GM23338 (cell line): ENCODE data around the gene MYO1D. TPM values are rescaled to one million over a fixed set of nuclear protein-coding genes. Genes with fewer than 3 reads are reported as not detected.

Experiments used
- ATAC-seq: fragments of 200-7000 bp; cut with Tn5 transposase; 3 replicates; pipeline ENCODE4 v1.9.1; 2020
- DNase-seq: peaks from one replicate; pipeline ENCODE4 v3.0.0-alpha.2; 2015; ENCODE audit warnings: low spot score
- H2AFZ ChIP-seq: fragments of 200-600 bp; sonication (generic); 2 replicates; pipeline ENCODE4 v1.8.0; 2016; ENCODE audit warnings: antibody characterized with exemption, mild to moderate bottlenecking, moderate library complexity
- H3F3A ChIP-seq: fragments of 200-600 bp; sonication (generic); replicated peaks from 2 replicates; pipeline ENCODE4 v1.8.0; 2017; ENCODE audit warnings: antibody characterized with exemption, mixed run types, low read depth
- H3K27ac ChIP-seq: fragments of 200-600 bp; sonication (generic); 2 replicates; pipeline ENCODE4 v1.6.1; 2016; ENCODE audit warnings: low read depth
- H3K27me3 ChIP-seq: fragments of 200-600 bp; sonication (generic); 2 replicates; pipeline ENCODE4 v1.8.0; 2016; ENCODE audit warnings: mild to moderate bottlenecking, mixed run types, moderate library complexity; ENCODE audit not compliant: insufficient read depth
- H3K36me3 ChIP-seq: fragments of 200-600 bp; sonication (generic); 2 replicates; pipeline ENCODE4 v1.8.0; 2016; ENCODE audit warnings: mild to moderate bottlenecking; ENCODE audit not compliant: insufficient read depth
- H3K4me1 ChIP-seq: fragments of 200-600 bp; sonication (generic); 2 replicates; pipeline ENCODE4 v1.8.0; 2016; ENCODE audit warnings: mild to moderate bottlenecking, moderate library complexity; ENCODE audit not compliant: insufficient read depth
- H3K4me2 ChIP-seq: fragments of 200-600 bp; sonication (generic); 2 replicates; pipeline ENCODE4 v1.7.1; 2017; ENCODE audit warnings: mixed run types
- H3K4me3 ChIP-seq: fragments of 200-600 bp; sonication (generic); 2 replicates; pipeline ENCODE4 v1.6.1; 2016; ENCODE audit warnings: mixed run types
- H3K79me2 ChIP-seq: fragments of 200-600 bp; sonication (generic); replicated peaks from 2 replicates; pipeline ENCODE4 v1.8.0; 2017; ENCODE audit warnings: mild to moderate bottlenecking; ENCODE audit not compliant: insufficient read depth
- H3K9me2 ChIP-seq: fragments of 200-600 bp; sonication (generic); 2 replicates; pipeline ENCODE4 v1.8.0; 2017; ENCODE audit not compliant: insufficient read depth
- H4K20me1 ChIP-seq: fragments of 200-600 bp; sonication (generic); replicated peaks from 2 replicates; pipeline ENCODE4 v1.8.0; 2017; ENCODE audit warnings: mild to moderate bottlenecking; ENCODE audit not compliant: insufficient read depth
- H3K27ac Mint-ChIP-seq: 2 replicates; pipeline ENCODE4 v1.8.0; 2020; ENCODE audit warnings: inconsistent platforms, mild to moderate bottlenecking, moderate library complexity, mixed read lengths
- H3K27me3 Mint-ChIP-seq: 3 replicates; pipeline ENCODE4 v1.8.0; 2022; ENCODE audit warnings: low read depth, mild to moderate bottlenecking, moderate library complexity, mixed read lengths, inconsistent platforms; ENCODE audit not compliant: insufficient read depth, poor library complexity
- H3K36me3 Mint-ChIP-seq: 3 replicates; pipeline ENCODE4 v1.8.0; 2021; ENCODE audit warnings: low read depth, mild to moderate bottlenecking, inconsistent platforms, moderate library complexity, mixed read lengths
- H3K4me1 Mint-ChIP-seq: 3 replicates; pipeline ENCODE4 v1.8.0; 2020; ENCODE audit warnings: mild to moderate bottlenecking, inconsistent platforms, mixed read lengths
- H3K4me3 Mint-ChIP-seq: 3 replicates; pipeline ENCODE4 v1.8.0; 2021; ENCODE audit warnings: moderate library complexity, mild to moderate bottlenecking, inconsistent platforms, mixed read lengths
- H3K9me3 Mint-ChIP-seq: 3 replicates; pipeline ENCODE4 v1.8.0; 2020; ENCODE audit warnings: moderate library complexity, mild to moderate bottlenecking, inconsistent platforms, mixed read lengths
- CREB1 ChIP-seq: fragments of 250-450 bp; sonication (Bioruptor Pico); IDR thresholded peaks from 2 replicates; pipeline ENCODE4 v1.5.0; 2020; ENCODE audit warnings: low read depth, mild to moderate bottlenecking, moderate library complexity
- CTCF ChIP-seq, 2 experiments: fragments of 200-600 bp in 1 of 2; sonication (generic) in 1 of 2; conservative IDR thresholded peaks; 2 replicates each; pipeline versions ENCODE4 v1.5.1 to v1.6.1; 2016 to 2017; ENCODE audit warnings: antibody characterized with exemption in 2 of 2, low read depth in 2 of 2, mild to moderate bottlenecking in 2 of 2, moderate library complexity in 1 of 2
- ETS1 ChIP-seq: IDR thresholded peaks from 2 replicates; pipeline ENCODE4 v1.6.1; 2016; ENCODE audit warnings: antibody characterized with exemption
- EZH2 ChIP-seq: fragments of 200-600 bp; sonication (generic); IDR thresholded peaks from one replicate; pipeline ENCODE4 v1.8.0; 2017; ENCODE audit warnings: antibody characterized with exemption, mild to moderate bottlenecking, low read depth; ENCODE audit not compliant: unreplicated experiment
- EZH2phosphoT487 ChIP-seq: fragments of 200-600 bp; sonication (generic); IDR thresholded peaks from one replicate; pipeline ENCODE4 v1.8.1; 2018; ENCODE audit warnings: antibody characterized with exemption; ENCODE audit not compliant: unreplicated experiment
- JUNB ChIP-seq: IDR thresholded peaks from one replicate; pipeline ENCODE4 v1.6.1; 2016; ENCODE audit warnings: antibody characterized with exemption; ENCODE audit not compliant: unreplicated experiment
- NANOG ChIP-seq: IDR thresholded peaks from 2 replicates; pipeline ENCODE4 v1.6.1; 2016; ENCODE audit warnings: antibody characterized with exemption, borderline replicate concordance
- POLR2AphosphoS5 ChIP-seq: IDR thresholded peaks from 2 replicates; pipeline ENCODE4 v1.6.1; 2016; ENCODE audit warnings: antibody characterized with exemption, low read depth
- REST ChIP-seq: IDR thresholded peaks from one replicate; pipeline ENCODE4 v1.6.1; 2018; ENCODE audit warnings: antibody characterized with exemption; ENCODE audit not compliant: unreplicated experiment
- STAT1 ChIP-seq: IDR thresholded peaks from one replicate; pipeline ENCODE4 v1.6.1; 2016; ENCODE audit warnings: antibody characterized with exemption; ENCODE audit not compliant: unreplicated experiment
- ZNF114 ChIP-seq: fragments of 250-450 bp; sonication (Bioruptor Pico); IDR thresholded peaks from 2 replicates; pipeline ENCODE4 v1.5.0; 2020; ENCODE audit warnings: mild to moderate bottlenecking, moderate library complexity
- ZNF331 ChIP-seq: fragments of 250-450 bp; sonication (Bioruptor Pico); IDR thresholded peaks from 2 replicates; pipeline ENCODE4 v1.5.0; 2020; ENCODE audit warnings: low read depth, mild to moderate bottlenecking, moderate library complexity
- ZNF462 ChIP-seq: fragments of 250-450 bp; sonication (Bioruptor Pico); IDR thresholded peaks from 2 replicates; pipeline ENCODE4 v1.5.0; 2020; ENCODE audit warnings: mild to moderate bottlenecking, moderate library complexity
- polyA plus RNA-seq: library from polyadenylated mRNA; unstranded; fragments of >200 nt; fragmentation: Nextera tagmentation; extraction: Ambion mirVana; gene quantifications from 2 replicates; pipeline ENCODE4 v1.2.1, GENCODE V29; 2016
- total RNA-seq: library from RNA; depleted of rRNA; stranded (reverse); fragments of >200 nt; shearing (Covaris generic); gene quantifications from 2 replicates; pipeline ENCODE4 v1.2.3, GENCODE V29; 2014

MYO1D gene
- total and polyA plus RNA-seq, 2 experiments from 2014 or later, result 8.6 to 28.6 TPM

GRCh38 chr17:32828822-32829221, 48.1 kb downstream of the MYO1D start:
- Histone ChIP-seq H4K20me1 (0 out of 2 replicates have a peak, but pooled peaks cover 2% of the 10 kb centered on the region), H3K4me3 (no peak overlapping the region), H3K27ac (no peak overlapping the region), H3F3A (no peaks in the 10 kb centered on the region), H3K79me2 (peaks cover 5% of the 10 kb centered on the region; the same call in 1 of the 2 replicates), H3K4me1 (0 out of 2 replicates have a peak, but pooled peaks cover 6% of the 10 kb centered on the region), H3K36me3 (no peaks in the 10 kb centered on the region), H3K9me2 (no peaks in the 10 kb centered on the region), H2AFZ (no peak overlapping the region), H3K27me3 (no peaks in the 10 kb centered on the region), H3K4me2 (no peak overlapping the region)
- no peak overlapping the region; the same call in 1 of the 2 replicates for H3K27ac Mint-ChIP-seq
- DNase-seq (no peak), ATAC-seq (no peak)
- TF ChIP-seq EZH2phosphoT487 (no peak), ZNF114 (no peak), REST (no peak), JUNB (no peak), POLR2AphosphoS5 (no peak), NANOG (no peak), ZNF462 (CRISPR knock-in tag) (no peak), STAT1 (no peak), EZH2 (no peak), CREB1 (CRISPR knock-in tag) (no peak), CTCF (conservative IDR thresholded peaks at IDR 0.05; ENCODE audit: low read depth in 2 of 2) (no peak), ZNF331 (CRISPR knock-in tag) (no peak), ETS1 (no peak)
- H3K36me3 Mint-ChIP-seq, result no peaks in the 10 kb centered on the region
- H3K4me3 Mint-ChIP-seq, result no peak overlapping the region
- peaks cover 3% of the 10 kb centered on the region for H3K27me3 Mint-ChIP-seq
- H3K9me3 Mint-ChIP-seq, result no peaks in the 10 kb centered on the region
- H3K4me1 Mint-ChIP-seq, result no peaks in the 10 kb centered on the region; the same call in 2 of the 3 replicates
